Stimulated activated CD4-positive, alpha-beta T cell treated with anti-CD3 and anti-CD28 coated beads, Interleukin-4, amount 100 ng/mL, for 48 hours (primary cell): ENCODE data around the gene CFAP97D2.

Source experiments
- DNase-seq, 2 donors: peaks; one replicate each; pipeline ENCODE4 v3.0.0-alpha.2; 2020; ENCODE audit warnings: low read depth in 2 of 2

CFAP97D2 gene

GRCh38 chr13:114199954-114200353 lies 20.9 kb downstream of the CFAP97D2 start:
- no peak for DNase-seq

GRCh38 chr13:114200399-114200911 lies 21.4 kb downstream of the CFAP97D2 start:
- no peak for DNase-seq

GRCh38 chr13:114202581-114202980 lies 23.5 kb downstream of the CFAP97D2 start:
- no peak for DNase-seq

- no peak for DNase-seq
Measured at GRCh38 chr13:114203536-114203935, 24.5 kb downstream of the CFAP97D2 start.

- no peak for DNase-seq
Measured at GRCh38 chr13:114204894-114205293, 25.8 kb downstream of the CFAP97D2 start.

GRCh38 chr13:114208134-114208533 lies 29.1 kb downstream of the CFAP97D2 start:
- DNase-seq: no peak

GRCh38 chr13:114211446-114212157 lies 32.5 kb downstream of the CFAP97D2 start:
- DNase-seq: no peak

- no peak for DNase-seq
Measured at GRCh38 chr13:114212158-114212495, 33.1 kb downstream of the CFAP97D2 start.

- no peak for DNase-seq
Measured at GRCh38 chr13:114213980-114214379, 34.9 kb downstream of the CFAP97D2 start.

- no peak for DNase-seq
Measured at GRCh38 chr13:114219392-114219791, 40.3 kb downstream of the CFAP97D2 start.

- no peak for DNase-seq
Measured at GRCh38 chr13:114222461-114222968, 43.5 kb downstream of the CFAP97D2 start.

GRCh38 chr13:114224201-114224600 lies 45.1 kb downstream of the CFAP97D2 start:
- no peak for DNase-seq

GRCh38 chr13:114225610-114226009 lies 46.6 kb downstream of the CFAP97D2 start:
- DNase-seq: no peak

GRCh38 chr13:114226088-114226487 lies 47.0 kb downstream of the CFAP97D2 start:
- DNase-seq: no peak

GRCh38 chr13:114226699-114227323 lies 47.8 kb downstream of the CFAP97D2 start:
- peak; percentile 82 to 84 for DNase-seq

GRCh38 chr13:114227528-114227927 lies 48.5 kb downstream of the CFAP97D2 start:
- no peak for DNase-seq

- no peak for DNase-seq
Measured at GRCh38 chr13:114228176-114228575, 49.1 kb downstream of the CFAP97D2 start.

- no peak for DNase-seq
Measured at GRCh38 chr13:114229506-114229905, 50.4 kb downstream of the CFAP97D2 start.

GRCh38 chr13:114230117-114230516 lies 51.1 kb downstream of the CFAP97D2 start:
- no peak for DNase-seq

GRCh38 chr13:114230575-114230974 lies 51.5 kb downstream of the CFAP97D2 start:
- DNase-seq: no peak

GRCh38 chr13:114231886-114232285 lies 52.8 kb downstream of the CFAP97D2 start:
- DNase-seq: no peak

GRCh38 chr13:114234266-114234644 lies 55.2 kb downstream of the CFAP97D2 start:
- DNase-seq: no peak
